GM12878 (cell line): ENCODE measurements around the gene ZNF804A. TPM values are rescaled to one million over a fixed set of nuclear protein-coding genes. Genes with fewer than 3 reads are reported as not detected.

Source experiments
- BCLAF1 ChIP-seq: fragments of 450-650 bp; IDR thresholded peaks from 2 replicates; pipeline ENCODE4 v1.6.1; 2017; ENCODE audit warnings: antibody characterized with exemption, mild to moderate bottlenecking, moderate library complexity
- CREB1 ChIP-seq: IDR thresholded peaks from 2 replicates; pipeline ENCODE4 v1.6.1; 2012; ENCODE audit warnings: low read depth, mild to moderate bottlenecking, inconsistent platforms
- EZH2 ChIP-seq: IDR thresholded peaks from 2 replicates; pipeline ENCODE4 v1.6.1; 2012; ENCODE audit warnings: low read depth, mild to moderate bottlenecking, control low read depth, inconsistent platforms, low read length, borderline replicate concordance; ENCODE audit not compliant: control insufficient read depth
- FOXK2 ChIP-seq: fragments of 450-650 bp; IDR thresholded peaks from 2 replicates; pipeline ENCODE4 v1.6.1; 2017; ENCODE audit warnings: mild to moderate bottlenecking, moderate library complexity
- GATAD2B ChIP-seq: fragments of 450-650 bp; conservative IDR thresholded peaks from 2 replicates; pipeline ENCODE4 v1.6.1; 2017; ENCODE audit warnings: low read depth, mild to moderate bottlenecking, moderate library complexity
- POLR2AphosphoS5 ChIP-seq: IDR thresholded peaks from 2 replicates; pipeline ENCODE4 v1.6.1; 2011; ENCODE audit warnings: mild to moderate bottlenecking, low read length, inconsistent platforms
- RELB ChIP-seq: fragments of 450-650 bp; IDR thresholded peaks from 2 replicates; pipeline ENCODE4 v1.6.1; 2017; ENCODE audit warnings: low read depth, mild to moderate bottlenecking, moderate library complexity
- STAT3 ChIP-seq: IDR thresholded peaks from 2 replicates; pipeline ENCODE4 v1.6.1; 2011; ENCODE audit warnings: low read depth, low read length, improper control_type of control experiment
- WRNIP1 ChIP-seq: IDR thresholded peaks from 2 replicates; pipeline ENCODE4 v1.6.1; 2011; ENCODE audit warnings: low read depth, low read length, improper control_type of control experiment, borderline replicate concordance
- YY1 ChIP-seq: IDR thresholded peaks from 2 replicates; pipeline ENCODE4 v1.6.1; 2011; ENCODE audit warnings: low read depth, mild to moderate bottlenecking, low read length
- ZNF622 ChIP-seq: fragments of 450-650 bp; IDR thresholded peaks from 2 replicates; pipeline ENCODE4 v1.6.1; 2017; ENCODE audit warnings: mild to moderate bottlenecking, inconsistent platforms
- polyA plus RNA-seq, 11 experiments: library from polyadenylated mRNA; depleted of rRNA in 4 of 11; unstranded in 6 of 11; stranded (reverse) in 5 of 11; fragments of >200 nt; fragmentation: Nextera tagmentation in 4 of 11; fragmentation: Illumina TruSeq in 1 of 11; extraction: Ambion mirVana in 4 of 11; extraction: Trizol in 1 of 11; gene quantifications; 1 replicate in 1 of 11; 2 replicates in 10 of 11; pipeline versions ENCODE4 v1.2.1 to v1.2.3, GENCODE V29; 2011 to 2016; ENCODE audit warnings: inconsistent platforms in 2 of 11, missing spikeins in 2 of 11, low read depth in 1 of 11
- total RNA-seq, 4 experiments: library from RNA; depleted of rRNA in 3 of 4; stranded (reverse); fragments of >200 nt in 3 of 4; fragmentation: Illumina TruSeq in 1 of 4; extraction: Trizol in 1 of 4; gene quantifications; 2 replicates each; pipeline versions ENCODE4 v1.2.1 to v1.2.3, GENCODE V29; 2013 to 2021

ZNF804A gene
- total and polyA plus RNA-seq, 10 of the 15 experiments (the other 5 are each of a cell fraction or from before 2014, with no cell fraction given), result 0.19 to 2.3 (median 1.4) TPM

GRCh38 chr2:184681642-184682321, 83.5 kb downstream of the ZNF804A start (continued):
- TF ChIP-seq BCLAF1, result no peak
- TF ChIP-seq POLR2AphosphoS5, result no peak
- no peak for TF ChIP-seq STAT3
- no peak for TF ChIP-seq CREB1
- no peak for TF ChIP-seq YY1
- TF ChIP-seq ZNF622, result no peak
- no peak for TF ChIP-seq WRNIP1
- no peak for TF ChIP-seq RELB
- no peak for TF ChIP-seq GATAD2B
- TF ChIP-seq EZH2, result no peak
- no peak for TF ChIP-seq FOXK2
